Right lobe of liver (tissue), 4 donors: Measurements from ENCODE around the gene POGK.

Experiments used
- POLR2A ChIP-seq: fragments of 450-650 bp; IDR thresholded peaks from one replicate; pipeline ENCODE4 v1.6.1; 2017; ENCODE audit warnings: antibody characterized with exemption, mild to moderate bottlenecking
- TF ChIP-seq, protein P1 (sequence below), 4 donors: fragments of 200-600 bp in 3 of 4; fragments of 450-650 bp in 1 of 4; IDR thresholded peaks; one replicate each; pipeline versions ENCODE4 v1.5.1 to v1.8.0; 2016 to 2022; ENCODE audit warnings: antibody characterized with exemption in 4 of 4, mild to moderate bottlenecking in 2 of 4
- donor health status: DM: no; HTN: no; CAD: no.
- donor health status: DM: no; HTN: no; CAD: no.
- donor health status: DM: no; HTN: yes; CAD: no.

DNA sequence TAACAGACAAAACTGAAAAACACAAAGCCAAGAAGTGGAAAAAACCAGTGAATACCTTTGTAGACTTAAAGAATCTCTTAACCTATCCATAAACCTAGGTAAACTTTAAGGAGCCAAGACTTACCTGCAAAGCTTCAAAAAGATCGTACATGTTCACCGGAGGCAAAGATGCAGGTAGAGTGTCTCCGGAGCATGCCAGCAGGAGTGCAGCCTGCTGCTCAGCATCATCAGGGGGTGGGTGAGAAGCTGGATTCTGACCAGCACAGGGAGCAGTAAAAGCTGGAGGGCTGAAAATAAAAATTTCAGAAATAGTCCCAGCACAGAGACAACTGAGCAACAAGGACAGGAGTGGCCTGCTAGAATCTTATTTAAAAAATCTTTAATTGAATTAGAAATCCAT lies 18.7 kb downstream of the POGK start:
- TF ChIP-seq, protein P1, sequence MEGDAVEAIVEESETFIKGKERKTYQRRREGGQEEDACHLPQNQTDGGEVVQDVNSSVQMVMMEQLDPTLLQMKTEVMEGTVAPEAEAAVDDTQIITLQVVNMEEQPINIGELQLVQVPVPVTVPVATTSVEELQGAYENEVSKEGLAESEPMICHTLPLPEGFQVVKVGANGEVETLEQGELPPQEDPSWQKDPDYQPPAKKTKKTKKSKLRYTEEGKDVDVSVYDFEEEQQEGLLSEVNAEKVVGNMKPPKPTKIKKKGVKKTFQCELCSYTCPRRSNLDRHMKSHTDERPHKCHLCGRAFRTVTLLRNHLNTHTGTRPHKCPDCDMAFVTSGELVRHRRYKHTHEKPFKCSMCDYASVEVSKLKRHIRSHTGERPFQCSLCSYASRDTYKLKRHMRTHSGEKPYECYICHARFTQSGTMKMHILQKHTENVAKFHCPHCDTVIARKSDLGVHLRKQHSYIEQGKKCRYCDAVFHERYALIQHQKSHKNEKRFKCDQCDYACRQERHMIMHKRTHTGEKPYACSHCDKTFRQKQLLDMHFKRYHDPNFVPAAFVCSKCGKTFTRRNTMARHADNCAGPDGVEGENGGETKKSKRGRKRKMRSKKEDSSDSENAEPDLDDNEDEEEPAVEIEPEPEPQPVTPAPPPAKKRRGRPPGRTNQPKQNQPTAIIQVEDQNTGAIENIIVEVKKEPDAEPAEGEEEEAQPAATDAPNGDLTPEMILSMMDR (IDR thresholded peaks at IDR 0.05) = no peak
- no peak for TF ChIP-seq POLR2A
